HUES64 (cell line): Measurements from ENCODE around the gene ODF2.

Experiments
- H3K27ac ChIP-seq: 2 replicates; pipeline ENCODE4 v1.7.0; 2013; ENCODE audit warnings: low read depth, low read length, inconsistent platforms
- H3K27me3 ChIP-seq: 2 replicates; pipeline ENCODE4 v1.6.1; 2013; ENCODE audit warnings: mild to moderate bottlenecking, low read length; ENCODE audit not compliant: insufficient read depth
- H3K36me3 ChIP-seq: 2 replicates; pipeline ENCODE4 v1.6.1; 2013; ENCODE audit warnings: mild to moderate bottlenecking, low read length; ENCODE audit not compliant: insufficient read depth
- H3K4me1 ChIP-seq: 2 replicates; pipeline ENCODE4 v1.6.1; 2013; ENCODE audit warnings: mild to moderate bottlenecking, low read length, moderate library complexity; ENCODE audit not compliant: insufficient read depth
- H3K4me3 ChIP-seq: 2 replicates; pipeline ENCODE4 v1.5.1; 2013; ENCODE audit warnings: mild to moderate bottlenecking, low read length, moderate library complexity
- H3K9ac ChIP-seq: 2 replicates; pipeline ENCODE4 v1.6.1; 2013; ENCODE audit warnings: mild to moderate bottlenecking, low read depth, low read length
- H3K9me3 ChIP-seq: 2 replicates; pipeline ENCODE4 v1.6.1; 2013; ENCODE audit warnings: low read depth, low read length; ENCODE audit not compliant: insufficient read depth
- WGBS: fragments of 150-250, 120-280 bp; methylation state at CpG from one replicate; pipeline ENCODE4 v1.1.7; 2013; ENCODE audit warnings: missing lambda C conversion rate; 5-methylcytosine and 5-hydroxymethylcytosine counted together

Gene ODF2

DNA sequence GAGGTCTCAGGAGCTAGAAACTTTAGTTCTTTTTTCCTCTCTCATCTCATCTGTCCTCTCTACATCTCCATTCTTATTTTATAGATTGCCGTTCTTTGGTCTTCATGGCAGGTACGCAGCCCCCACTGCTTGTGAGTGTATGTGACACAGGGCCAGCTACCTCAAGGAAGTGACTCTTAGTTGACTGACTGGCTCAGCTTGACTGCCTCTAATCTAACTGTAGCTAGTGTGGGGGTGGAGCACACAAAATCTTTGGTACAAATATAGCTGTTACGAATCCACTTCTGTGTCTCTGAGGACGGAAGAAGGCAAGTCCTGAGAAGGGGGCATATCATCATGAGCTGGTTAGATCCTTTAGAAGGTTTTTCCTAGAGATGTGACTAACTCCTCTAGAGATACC is 76.8 kb downstream of the ODF2 start:
- Histone ChIP-seq H3K9ac (no peak overlapping the region), H3K9me3 (no peaks in the 10 kb centered on the region), H3K27ac (no peak overlapping the region), H3K36me3 (peaks cover 30% of the 10 kb centered on the region), H3K27me3 (no peaks in the 10 kb centered on the region), H3K4me3 (no peak overlapping the region), H3K4me1 (no peaks in the 10 kb centered on the region)
- WGBS, result 96% methylated on average over 4 of the region's 4 CpGs

- 92% methylated on average over 3 of the region's 3 CpGs for WGBS
Observed at GRCh38 chr9:128540634-128541360, 85.0 kb downstream of the ODF2 start.

DNA sequence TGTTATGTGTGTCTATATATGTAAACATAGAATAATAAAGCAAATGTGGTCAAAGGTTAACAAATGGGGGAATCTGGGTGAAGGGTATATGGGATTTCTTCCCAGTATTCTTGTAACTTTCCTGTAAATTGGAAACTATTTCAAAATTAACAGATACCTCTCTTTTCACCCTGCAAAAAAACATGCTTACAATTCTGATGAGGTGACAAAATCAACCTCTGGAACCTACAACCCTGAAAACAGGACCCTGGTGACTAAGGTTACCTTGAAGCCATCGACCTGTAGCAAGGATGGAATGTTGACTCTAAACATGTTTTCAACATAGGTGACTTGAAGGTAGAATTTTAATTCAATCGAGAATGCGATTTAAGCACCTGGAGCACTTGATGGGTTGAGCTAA is 90.7 kb downstream of the ODF2 start:
- Histone ChIP-seq H3K36me3 (peaks cover 9% of the 10 kb centered on the region), H3K4me3 (no peak overlapping the region), H3K27me3 (0 out of 2 replicates have a peak, but pooled peaks cover 3% of the 10 kb centered on the region), H3K4me1 (peaks cover 9% of the 10 kb centered on the region), H3K9ac (no peak overlapping the region), H3K9me3 (no peaks in the 10 kb centered on the region), H3K27ac (no peak overlapping the region)
- WGBS, result 90% methylated on average over 3 of the region's 3 CpGs

More at GRCh38 chr9:128540634-128541360, 85.0 kb downstream of the ODF2 start:
- Histone ChIP-seq H3K9ac (no peak overlapping the region), H3K36me3 (peaks cover 54% of the 10 kb centered on the region), H3K27me3 (no peaks in the 10 kb centered on the region), H3K4me1 (no peaks in the 10 kb centered on the region), H3K9me3 (no peaks in the 10 kb centered on the region), H3K4me3 (no peak overlapping the region), H3K27ac (no peak overlapping the region)

- H3K27me3 ChIP-seq, result peaks cover 8% of the 10 kb centered on the region; the same call in 1 of the 2 replicates
- no peak overlapping the region for H3K9ac ChIP-seq
- H3K4me3 ChIP-seq, result no peak overlapping the region
- WGBS, result 90% methylated on average over 7 of the region's 7 CpGs
- H3K9me3 ChIP-seq, result no peaks in the 10 kb centered on the region
- H3K4me1 ChIP-seq, result peaks cover 18% of the 10 kb centered on the region
- no peaks in the 10 kb centered on the region for H3K36me3 ChIP-seq
- no peak overlapping the region for H3K27ac ChIP-seq
Observed at GRCh38 chr9:128548876-128549275, 93.1 kb downstream of the ODF2 start.

DNA sequence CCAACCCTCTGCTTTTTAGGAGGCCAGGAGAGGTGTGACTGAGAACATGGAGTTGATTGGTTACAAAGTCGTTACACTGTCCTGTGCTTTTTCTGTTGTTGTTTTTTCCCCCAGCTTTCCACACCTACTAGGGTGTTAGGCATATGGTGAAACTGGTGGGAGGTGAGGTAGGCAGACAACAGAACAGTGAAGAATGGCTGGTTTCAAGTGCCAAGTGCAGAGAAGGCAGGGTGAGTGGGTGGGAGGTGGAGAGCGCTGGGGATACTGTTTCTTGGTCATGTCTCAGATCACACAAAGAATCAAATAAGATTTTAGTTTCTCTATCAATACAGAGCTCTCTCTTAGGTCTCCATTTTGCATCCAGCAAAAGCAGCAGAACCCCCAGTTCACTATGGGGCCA is 94.4 kb downstream of the ODF2 start:
- no peak overlapping the region for H3K9ac ChIP-seq
- H3K9me3 ChIP-seq, result no peaks in the 10 kb centered on the region
- no peak overlapping the region for H3K27ac ChIP-seq
- peaks cover 8% of the 10 kb centered on the region; the same call in 1 of the 2 replicates for H3K27me3 ChIP-seq
- 80% methylated on average over 1 of the region's 2 CpGs for WGBS
- H3K4me1 ChIP-seq, result peaks cover 31% of the 10 kb centered on the region
- H3K36me3 ChIP-seq, result no peaks in the 10 kb centered on the region
- no peak overlapping the region for H3K4me3 ChIP-seq
